CD4-positive, alpha-beta T cell treated with Interferon gamma for 1 hour (primary cell): ENCODE results near the gene AGXT2.

Experiments
- DNase-seq: peaks from one replicate; pipeline ENCODE4 v3.0.0-alpha.2; 2020

The AGXT2 gene

DNA sequence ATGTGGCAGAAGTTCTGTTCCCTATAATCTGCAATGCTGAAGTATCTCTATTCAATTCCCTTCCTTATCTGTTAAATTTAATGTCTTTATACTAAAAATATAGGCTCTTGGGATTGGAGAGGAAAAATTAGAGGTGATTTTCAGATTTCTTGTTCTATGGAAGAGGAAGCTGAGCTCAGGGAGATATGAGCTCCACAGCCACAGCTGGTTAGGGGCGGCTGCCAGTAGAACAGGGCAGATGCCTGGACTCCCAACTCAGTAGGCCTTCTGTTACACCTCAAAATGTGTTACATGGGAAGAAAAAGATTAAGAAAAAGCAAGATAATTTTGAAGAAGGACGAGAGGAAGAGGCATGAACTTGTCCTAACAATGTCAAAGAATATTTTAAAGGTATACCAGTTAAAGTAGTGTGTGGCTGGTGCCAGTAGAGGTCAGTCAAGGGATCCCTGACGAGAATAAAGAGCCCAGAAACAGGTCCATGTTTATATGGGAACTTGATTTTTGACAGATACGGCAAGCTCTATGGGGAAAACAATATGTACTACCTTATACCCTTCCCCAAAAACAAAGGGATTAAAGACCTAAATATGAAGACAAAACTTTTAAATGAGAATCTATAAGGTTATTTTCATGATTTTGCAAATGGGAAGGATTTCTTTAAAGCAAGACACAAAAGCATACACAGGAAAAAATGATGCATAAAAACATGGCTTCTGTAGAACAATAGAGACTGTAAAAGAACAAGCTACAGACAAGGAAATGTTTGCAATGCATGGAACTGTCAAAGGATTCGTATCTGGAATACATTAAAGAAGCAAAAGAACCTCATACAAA lies 89.7 kb downstream of the AGXT2 start:
- no peak for DNase-seq

DNA sequence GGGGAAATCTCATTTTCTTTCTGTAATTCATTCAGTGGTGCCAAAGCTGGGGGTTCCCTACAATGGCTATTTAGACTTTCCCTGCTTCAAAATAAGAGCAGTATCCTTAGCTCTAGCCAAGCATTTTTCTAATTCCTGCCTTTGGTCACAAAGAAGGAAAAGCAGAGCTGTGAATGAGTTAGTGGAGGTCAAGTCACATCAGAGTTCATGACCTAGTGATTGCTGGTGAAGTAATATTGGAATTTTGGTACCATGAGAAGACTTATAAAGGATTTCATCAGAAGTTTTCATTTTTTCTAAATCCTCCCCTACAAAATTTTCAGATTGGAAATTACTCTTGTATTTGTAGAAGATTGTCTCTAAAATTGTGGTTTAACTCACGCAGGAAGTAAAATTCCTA lies 90.4 kb downstream of the AGXT2 start:
- DNase-seq: no peak
